SU-DHL-6 (cell line): ENCODE results near the gene ERN1.

Source experiments
- H2AFZ ChIP-seq: fragments of 200-600 bp; sonication (generic); 2 replicates; pipeline ENCODE4 v1.6.1; 2014; ENCODE audit warnings: low read depth, mild to moderate bottlenecking, moderate library complexity, mixed read lengths, antibody characterized with exemption, low read length; ENCODE audit not compliant: severe bottlenecking
- H3F3A ChIP-seq: fragments of 200-600 bp; shearing (Covaris generic); 2 replicates; pipeline ENCODE4 v1.6.0; 2016; ENCODE audit warnings: antibody characterized with exemption, mild to moderate bottlenecking; ENCODE audit not compliant: insufficient read depth
- H3K27ac ChIP-seq: fragments of 200-600 bp; sonication (generic); 2 replicates; pipeline ENCODE4 v1.5.1; 2016; ENCODE audit warnings: low read depth, mild to moderate bottlenecking, low read length, moderate library complexity, mixed read lengths
- H3K27me3 ChIP-seq: fragments of 200-600 bp; sonication (generic), shearing (Covaris generic); 2 replicates; pipeline ENCODE4 v1.6.0; 2014; ENCODE audit warnings: mild to moderate bottlenecking, low read length
- H3K36me3 ChIP-seq: fragments of 200-600 bp; sonication (generic); 2 replicates; pipeline ENCODE4 v1.6.1; 2014; ENCODE audit warnings: mild to moderate bottlenecking, low read length, mixed read lengths
- H3K4me2 ChIP-seq: fragments of 300-600, 200-600 bp; shearing (Covaris generic), sonication (generic); 2 replicates; pipeline ENCODE4 v1.6.0; 2014; ENCODE audit warnings: low read length, low read depth, mild to moderate bottlenecking; ENCODE audit not compliant: poor library complexity, severe bottlenecking
- H3K4me3 ChIP-seq: fragments of 200-600 bp; sonication (generic); 2 replicates; pipeline ENCODE4 v1.5.1; 2014; ENCODE audit warnings: antibody characterized with exemption, low read length, mild to moderate bottlenecking, mixed read lengths; ENCODE audit not compliant: insufficient read depth, poor library complexity, severe bottlenecking
- H3K79me2 ChIP-seq: fragments of 200-600 bp; sonication (generic); 2 replicates; pipeline ENCODE4 v1.6.1; 2014; ENCODE audit warnings: mild to moderate bottlenecking, low read length, moderate library complexity; ENCODE audit not compliant: insufficient read depth
- H3K9ac ChIP-seq: fragments of 200-600 bp; sonication (generic); 2 replicates; pipeline ENCODE4 v1.7.0; 2014; ENCODE audit warnings: mild to moderate bottlenecking, low read length
- H3K9me2 ChIP-seq: fragments of 200-600 bp; sonication (generic); replicated peaks from 2 replicates; pipeline ENCODE4 v1.6.1; 2014; ENCODE audit warnings: low read length; ENCODE audit not compliant: insufficient read depth
- H3K9me3 ChIP-seq: fragments of 200-600 bp; sonication (generic); 2 replicates; pipeline ENCODE4 v1.6.1; 2014; ENCODE audit warnings: low read length, mixed read lengths; ENCODE audit not compliant: insufficient read depth
- H4K20me1 ChIP-seq: fragments of 200-600 bp; sonication (generic); 2 replicates; pipeline ENCODE4 v1.6.1; 2014; ENCODE audit warnings: low read depth, mild to moderate bottlenecking, antibody characterized with exemption, low read length, moderate library complexity, mixed read lengths
- EZH2phosphoT487 ChIP-seq: fragments of 200-600 bp; sonication (generic), shearing (Covaris generic); conservative IDR thresholded peaks from 2 replicates; pipeline ENCODE4 v1.6.1; 2018; ENCODE audit warnings: mild to moderate bottlenecking, antibody characterized with exemption, low read length, moderate library complexity, mixed read lengths
- TF ChIP-seq, protein P1 (sequence below): fragments of 200-600 bp; sonication (generic); IDR thresholded peaks from one replicate; pipeline ENCODE4 v1.5.1; 2017; ENCODE audit warnings: antibody characterized with exemption, mild to moderate bottlenecking, low read length, moderate library complexity; ENCODE audit not compliant: insufficient read depth, poor library complexity, severe bottlenecking

The ERN1 gene

DNA sequence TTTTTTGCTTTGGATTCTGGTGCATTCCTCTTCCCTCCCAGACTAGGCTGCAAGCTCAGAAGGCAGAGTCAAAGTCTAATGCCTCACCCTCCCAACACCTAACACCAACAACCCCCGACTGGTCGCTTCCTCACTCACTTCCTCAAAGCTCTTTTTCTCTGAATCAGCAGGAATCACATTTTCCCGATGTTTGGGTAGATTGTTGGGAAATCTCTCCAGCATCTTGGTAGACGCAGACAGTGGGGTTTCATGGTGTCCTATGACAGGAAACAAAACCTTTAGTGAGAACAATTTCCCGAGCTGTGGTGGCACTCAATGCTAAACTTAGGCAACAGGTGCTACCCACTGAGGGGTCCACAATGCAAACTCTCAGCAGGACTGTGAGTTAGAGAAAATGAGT is 69.6 kb downstream of the ERN1 start:
- TF ChIP-seq, protein P1, sequence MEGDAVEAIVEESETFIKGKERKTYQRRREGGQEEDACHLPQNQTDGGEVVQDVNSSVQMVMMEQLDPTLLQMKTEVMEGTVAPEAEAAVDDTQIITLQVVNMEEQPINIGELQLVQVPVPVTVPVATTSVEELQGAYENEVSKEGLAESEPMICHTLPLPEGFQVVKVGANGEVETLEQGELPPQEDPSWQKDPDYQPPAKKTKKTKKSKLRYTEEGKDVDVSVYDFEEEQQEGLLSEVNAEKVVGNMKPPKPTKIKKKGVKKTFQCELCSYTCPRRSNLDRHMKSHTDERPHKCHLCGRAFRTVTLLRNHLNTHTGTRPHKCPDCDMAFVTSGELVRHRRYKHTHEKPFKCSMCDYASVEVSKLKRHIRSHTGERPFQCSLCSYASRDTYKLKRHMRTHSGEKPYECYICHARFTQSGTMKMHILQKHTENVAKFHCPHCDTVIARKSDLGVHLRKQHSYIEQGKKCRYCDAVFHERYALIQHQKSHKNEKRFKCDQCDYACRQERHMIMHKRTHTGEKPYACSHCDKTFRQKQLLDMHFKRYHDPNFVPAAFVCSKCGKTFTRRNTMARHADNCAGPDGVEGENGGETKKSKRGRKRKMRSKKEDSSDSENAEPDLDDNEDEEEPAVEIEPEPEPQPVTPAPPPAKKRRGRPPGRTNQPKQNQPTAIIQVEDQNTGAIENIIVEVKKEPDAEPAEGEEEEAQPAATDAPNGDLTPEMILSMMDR: no peak
- TF ChIP-seq EZH2phosphoT487: no peak
- Histone ChIP-seq H3K9ac (no peak overlapping the region), H3F3A (no peaks in the 10 kb centered on the region), H3K9me3 (no peaks in the 10 kb centered on the region), H3K36me3 (no peaks in the 10 kb centered on the region), H2AFZ (no peak overlapping the region), H3K27ac (no peak overlapping the region), H4K20me1 (no peaks in the 10 kb centered on the region), H3K9me2 (no peaks in the 10 kb centered on the region), H3K4me3 (no peak overlapping the region), H3K27me3 (no peaks in the 10 kb centered on the region), H3K4me2 (no peak overlapping the region), H3K79me2 (no peaks in the 10 kb centered on the region)

- Histone ChIP-seq H3K9ac (no peak overlapping the region), H3K9me3 (no peaks in the 10 kb centered on the region)
Observed at GRCh38 chr17:64059756-64060155, 70.2 kb downstream of the ERN1 start.

DNA sequence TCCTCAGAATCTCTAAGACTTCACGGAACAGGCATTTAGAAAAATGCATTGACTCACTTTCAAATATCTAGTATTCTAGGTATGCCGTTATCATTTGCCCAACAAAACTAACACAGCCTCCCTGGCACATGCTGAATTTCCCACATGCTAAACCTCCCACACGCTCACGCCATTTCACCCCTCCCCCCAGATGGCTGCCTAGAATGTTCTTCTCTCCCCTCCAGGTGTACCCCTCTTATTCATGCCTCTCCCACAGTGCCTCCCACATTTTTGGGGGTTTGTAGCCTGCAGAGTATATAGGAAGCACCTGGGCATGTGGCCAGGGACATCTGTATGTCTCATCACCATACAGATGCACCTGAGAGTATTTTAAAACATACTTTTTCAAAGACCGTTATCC is 71.3 kb downstream of the ERN1 start:
- H3K79me2 ChIP-seq: no peaks in the 10 kb centered on the region
- H3K27ac ChIP-seq: no peak overlapping the region
- no peaks in the 10 kb centered on the region for H3K9me3 ChIP-seq
- no peak overlapping the region for H2AFZ ChIP-seq
- H3F3A ChIP-seq: no peaks in the 10 kb centered on the region
- no peaks in the 10 kb centered on the region for H3K27me3 ChIP-seq
- H3K4me3 ChIP-seq: no peak overlapping the region
- TF ChIP-seq, protein P1: no peak
- TF ChIP-seq EZH2phosphoT487: no peak
- H3K9ac ChIP-seq: no peak overlapping the region
- H3K9me2 ChIP-seq: no peaks in the 10 kb centered on the region
- no peaks in the 10 kb centered on the region for H3K36me3 ChIP-seq
- H3K4me2 ChIP-seq: no peak overlapping the region
- no peaks in the 10 kb centered on the region for H4K20me1 ChIP-seq

More at GRCh38 chr17:64059756-64060155, 70.2 kb downstream of the ERN1 start:
- TF ChIP-seq, protein P1: no peak
- TF ChIP-seq EZH2phosphoT487: no peak
- no peak overlapping the region for H3K27ac ChIP-seq
- H3F3A ChIP-seq: no peaks in the 10 kb centered on the region
- no peaks in the 10 kb centered on the region for H3K9me2 ChIP-seq
- H2AFZ ChIP-seq: no peak overlapping the region
- no peaks in the 10 kb centered on the region for H3K36me3 ChIP-seq
- H4K20me1 ChIP-seq: no peaks in the 10 kb centered on the region
- no peaks in the 10 kb centered on the region for H3K27me3 ChIP-seq
- H3K4me2 ChIP-seq: no peak overlapping the region
- no peak overlapping the region for H3K4me3 ChIP-seq
- H3K79me2 ChIP-seq: no peaks in the 10 kb centered on the region
